CD4-positive, alpha-beta T cell (primary cell): ENCODE results near the gene DYNLT4. TPM values are rescaled to one million over a fixed set of nuclear protein-coding genes. Genes with fewer than 3 reads are reported as not detected.
A peak's percentile ranks its signal among the peaks of the same experiment; 100 is the strongest.
"Not testable (repeated sequence)": the region's sequence is repeated elsewhere in the genome, so short reads cannot be mapped to it uniquely, and the experiment has no call there.

Experiments used
- ATAC-seq: fragments of 200-7000 bp; cut with Tn5 transposase; one replicate; pipeline ENCODE4 v1.10.0; 2022; ENCODE audit warnings: mild to moderate bottlenecking; ENCODE audit not compliant: poor library complexity
- CTCF ChIA-PET: fragments of 350-600 bp; sonication (Branson Sonifier 250); formaldehyde crosslinking; loops from one replicate; lab custom pipeline; 2021; ENCODE audit warnings: antibody characterized with exemption, inconsistent platforms; lab: Charles Lee
- POLR2A ChIA-PET: fragments of 350-600 bp; sonication (Branson Sonifier 250); formaldehyde crosslinking; loops from one replicate; lab custom pipeline; 2021; ENCODE audit warnings: antibody characterized with exemption, inconsistent platforms; lab: Charles Lee
- DNase-seq, 14 experiments: peaks; one replicate each; pipeline ENCODE4 v3.0.0-alpha.2; 2013 to 2020; ENCODE audit warnings: mixed read lengths in 2 of 14
- H3K27ac ChIP-seq, 2 donors: one replicate each; pipeline versions ENCODE4 v1.5.1 to v1.7.0; 2013; ENCODE audit warnings: low read length in 2 of 2, low read depth in 1 of 2, mild to moderate bottlenecking in 1 of 2
- H3K27me3 ChIP-seq, 2 experiments: 1 replicate in 1 of 2; 2 replicates in 1 of 2; pipeline versions ENCODE4 v1.6.1 to v1.7.0; 2013; ENCODE audit warnings: low read length in 2 of 2, control low read depth in 1 of 2, mild to moderate bottlenecking in 1 of 2, moderate library complexity in 1 of 2; ENCODE audit not compliant: insufficient read depth in 2 of 2, control insufficient read depth in 1 of 2
- H3K36me3 ChIP-seq: one replicate; pipeline ENCODE4 v1.6.1; 2013; ENCODE audit warnings: low read length, control low read depth; ENCODE audit not compliant: insufficient read depth
- H3K4me1 ChIP-seq: one replicate; pipeline ENCODE4 v1.6.1; 2013; ENCODE audit warnings: low read length, control low read depth; ENCODE audit not compliant: insufficient read depth
- H3K4me3 ChIP-seq: one replicate; pipeline ENCODE4 v1.5.1; 2013; ENCODE audit warnings: mild to moderate bottlenecking, low read length, moderate library complexity
- H3K9me3 ChIP-seq, 2 experiments: 1 replicate in 1 of 2; 2 replicates in 1 of 2; pipeline versions ENCODE4 v1.6.1 to v1.7.0; 2013; ENCODE audit warnings: low read length in 2 of 2, mild to moderate bottlenecking in 2 of 2, control low read depth in 1 of 2, moderate library complexity in 1 of 2; ENCODE audit not compliant: control insufficient read depth in 1 of 2, insufficient read depth in 1 of 2
- H3K27ac Mint-ChIP-seq: one replicate; pipeline ENCODE4 v1.8.0; 2020; ENCODE audit warnings: mixed read lengths
- H3K27me3 Mint-ChIP-seq: one replicate; pipeline ENCODE4 v1.8.0; 2021; ENCODE audit warnings: mixed read lengths
- H3K36me3 Mint-ChIP-seq: one replicate; pipeline ENCODE4 v1.8.0; 2021; ENCODE audit warnings: low read depth, mixed read lengths
- H3K4me1 Mint-ChIP-seq: one replicate; pipeline ENCODE4 v1.8.0; 2021; ENCODE audit warnings: low read depth, mixed read lengths
- H3K4me3 Mint-ChIP-seq: one replicate; pipeline ENCODE4 v1.8.0; 2020; ENCODE audit warnings: mild to moderate bottlenecking, mixed read lengths
- H3K9me3 Mint-ChIP-seq: one replicate; pipeline ENCODE4 v1.8.0; 2020; ENCODE audit warnings: mixed read lengths
- intact Hi-C, 2 experiments: fragments of 100-400 bp; cut with DNase I in 1 of 2; cut with micrococcal nuclease in 1 of 2; formaldehyde crosslinking; loops; one replicate each; pipeline versions ENCODE4 v1.15.1 to v1.9.0; 2023 to 2025; cut with DNase I, micrococcal nuclease
- total RNA-seq, 174 experiments: library from RNA in 2 of 174; stranded (reverse) in 2 of 174; gene quantifications; one replicate each; pipeline ENCODE4 v1.2.3 and lab custom pipeline; 2021 to 2026
- TF ChIP-seq, protein P1 (sequence below): fragments of 200-600 bp; IDR thresholded peaks from one replicate; pipeline ENCODE4 v1.8.0; 2022; ENCODE audit warnings: antibody characterized with exemption, mild to moderate bottlenecking

Gene DYNLT4
- total RNA-seq, 2 experiments from 2014 or later: 1.8 to 2.1 TPM

DNA sequence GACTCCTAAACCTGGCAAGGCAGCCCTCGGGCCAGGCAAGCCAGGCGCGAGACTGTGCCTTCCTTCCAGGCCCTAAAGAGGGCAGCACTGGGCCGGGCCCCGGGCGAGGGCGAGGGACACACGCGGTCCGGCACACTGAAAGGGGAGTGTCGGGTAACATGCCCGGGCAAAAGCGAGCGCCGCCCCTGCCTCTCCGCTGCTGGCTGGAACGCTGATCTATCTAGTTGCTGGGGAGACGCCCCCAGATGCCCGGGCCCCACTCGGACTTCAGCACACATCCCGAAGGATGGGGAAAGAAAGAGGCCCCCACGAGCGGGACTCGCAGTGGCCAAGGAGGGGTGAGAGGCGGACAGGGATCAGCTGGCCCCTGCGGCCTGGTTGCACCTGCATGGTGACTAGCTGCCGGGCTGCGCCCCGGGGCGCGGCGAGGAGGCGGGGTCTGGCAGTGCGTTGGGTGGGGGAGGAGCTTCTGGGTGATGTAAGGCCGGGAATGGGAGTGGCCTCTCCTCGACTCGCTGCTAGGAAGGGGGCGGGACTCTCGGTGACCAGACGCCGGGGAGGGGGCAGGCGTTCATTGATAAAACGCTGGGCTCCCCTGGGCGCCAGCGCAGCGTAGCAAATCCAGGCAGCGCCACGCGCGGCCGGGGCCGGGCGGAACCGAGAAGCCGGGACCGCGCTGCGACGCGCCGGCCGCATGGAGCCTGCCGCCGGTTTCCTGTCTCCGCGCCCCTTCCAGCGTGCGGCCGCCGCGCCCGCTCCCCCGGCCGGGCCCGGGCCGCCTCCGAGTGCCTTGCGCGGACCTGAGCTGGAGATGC, 7.2 kb downstream of the DYNLT4 start, which contains the start of gene PLK3:
TSS of gene PLK3 (plus strand) at position 608 of the 815 bp plus-strand sequence. CDS start at position 695, 87 bp downstream.
- TF ChIP-seq, protein P1, sequence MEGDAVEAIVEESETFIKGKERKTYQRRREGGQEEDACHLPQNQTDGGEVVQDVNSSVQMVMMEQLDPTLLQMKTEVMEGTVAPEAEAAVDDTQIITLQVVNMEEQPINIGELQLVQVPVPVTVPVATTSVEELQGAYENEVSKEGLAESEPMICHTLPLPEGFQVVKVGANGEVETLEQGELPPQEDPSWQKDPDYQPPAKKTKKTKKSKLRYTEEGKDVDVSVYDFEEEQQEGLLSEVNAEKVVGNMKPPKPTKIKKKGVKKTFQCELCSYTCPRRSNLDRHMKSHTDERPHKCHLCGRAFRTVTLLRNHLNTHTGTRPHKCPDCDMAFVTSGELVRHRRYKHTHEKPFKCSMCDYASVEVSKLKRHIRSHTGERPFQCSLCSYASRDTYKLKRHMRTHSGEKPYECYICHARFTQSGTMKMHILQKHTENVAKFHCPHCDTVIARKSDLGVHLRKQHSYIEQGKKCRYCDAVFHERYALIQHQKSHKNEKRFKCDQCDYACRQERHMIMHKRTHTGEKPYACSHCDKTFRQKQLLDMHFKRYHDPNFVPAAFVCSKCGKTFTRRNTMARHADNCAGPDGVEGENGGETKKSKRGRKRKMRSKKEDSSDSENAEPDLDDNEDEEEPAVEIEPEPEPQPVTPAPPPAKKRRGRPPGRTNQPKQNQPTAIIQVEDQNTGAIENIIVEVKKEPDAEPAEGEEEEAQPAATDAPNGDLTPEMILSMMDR: peak; percentile 79
- POLR2A ChIA-PET: interaction anchor here (0.6 to 16.3 kb wide), 29 partner anchors 10 to 887 kb away, joined by 3 to 599 read pairs (median 7); partner anchors contain the start of genes ARMH1, BEST4, BTBD19 and CCDC163

DNA sequence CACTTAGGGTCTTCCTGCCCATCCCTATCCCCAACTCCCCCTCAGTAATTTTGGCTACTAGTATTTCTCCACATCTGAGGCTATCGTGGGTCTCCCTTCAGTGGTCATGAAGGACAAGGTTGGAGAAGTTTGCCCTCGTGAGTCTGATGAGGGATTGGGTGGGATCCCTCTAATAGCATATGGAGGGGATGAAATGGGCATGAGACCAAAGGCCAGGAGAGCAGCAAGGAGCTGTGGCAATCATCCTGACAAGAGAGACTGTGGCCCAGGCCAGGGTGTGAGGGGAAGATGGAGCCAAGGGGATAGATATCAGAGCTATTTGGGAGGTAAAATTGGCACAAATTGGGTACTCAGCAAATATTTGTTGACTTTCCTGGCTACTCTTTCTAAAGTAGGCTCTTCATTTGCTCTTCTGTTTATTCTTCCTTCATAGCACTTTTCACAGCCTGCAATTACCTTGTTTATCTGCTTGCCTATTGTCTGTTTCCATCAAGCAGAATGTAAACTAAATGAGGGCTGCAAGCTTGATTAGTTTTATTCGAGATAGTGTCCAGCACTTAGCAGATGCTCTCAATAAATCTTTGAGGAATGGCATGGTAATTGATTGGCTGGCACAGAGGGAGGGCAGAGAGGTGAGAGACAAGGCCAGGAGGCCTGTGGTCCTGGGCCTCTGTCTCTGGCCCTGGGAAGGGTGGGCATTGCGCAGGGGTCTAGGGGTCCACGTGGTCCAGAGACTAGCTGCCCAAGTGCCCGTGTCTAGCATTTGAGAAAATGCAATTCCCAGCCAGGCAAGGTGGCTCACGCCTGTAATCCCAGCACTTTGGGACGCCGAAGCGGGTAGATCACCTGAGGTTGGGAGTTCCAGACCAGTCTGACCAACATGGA, 8.4 kb downstream of the DYNLT4 start:
- Mint-ChIP-seq H3K4me3 (no peak overlapping the region), H3K27me3 (no peaks in the 10 kb centered on the region)

More for the DNA sequence above, 7.2 kb downstream of the DYNLT4 start, which contains the start of gene PLK3:
- H3K27ac Mint-ChIP-seq: peak within 1 kb of the TSS; percentile 86
- ATAC-seq: peak; percentile 77
- peaks cover 30% of the 10 kb centered on the region for H3K36me3 ChIP-seq
- no peaks in the 10 kb centered on the region for H3K27me3 ChIP-seq
- no peaks in the 10 kb centered on the region for H3K27me3 Mint-ChIP-seq
- H3K9me3 ChIP-seq: no peaks in the 10 kb centered on the region
- intact Hi-C loops: loop anchor here (2.0 to 10.0 kb wide), 8 partner anchors 13 to 785 kb away; partner anchors contain the start of genes NASP (in 2 of the 2), EIF2B3 (in 1 of the 2), HECTD3 (in 1 of the 2) and UROD (in 1 of the 2)
- DNase-seq: peak; percentile 97 to 100 (median 98)
- peaks cover 51% of the 10 kb centered on the region for H3K36me3 Mint-ChIP-seq
- CTCF ChIA-PET: interaction anchor here (0.5 to 2.5 kb wide), 18 partner anchors 10 to 869 kb away, joined by 3 to 49 read pairs (median 4); partner anchors contain the start of genes ARMH1, BEST4, BTBD19 and CCDC163
- peak within 1 kb of the TSS; percentile 99 for H3K4me3 Mint-ChIP-seq
- peak within 1 kb of the TSS; percentile 88 to 98 for H3K27ac ChIP-seq
- peaks cover 39% of the 10 kb centered on the region for H3K4me1 Mint-ChIP-seq
- H3K9me3 Mint-ChIP-seq: no peaks in the 10 kb centered on the region
- H3K4me3 ChIP-seq: peak within 1 kb of the TSS; percentile 99
- H3K4me1 ChIP-seq: peaks cover 48% of the 10 kb centered on the region

DNA sequence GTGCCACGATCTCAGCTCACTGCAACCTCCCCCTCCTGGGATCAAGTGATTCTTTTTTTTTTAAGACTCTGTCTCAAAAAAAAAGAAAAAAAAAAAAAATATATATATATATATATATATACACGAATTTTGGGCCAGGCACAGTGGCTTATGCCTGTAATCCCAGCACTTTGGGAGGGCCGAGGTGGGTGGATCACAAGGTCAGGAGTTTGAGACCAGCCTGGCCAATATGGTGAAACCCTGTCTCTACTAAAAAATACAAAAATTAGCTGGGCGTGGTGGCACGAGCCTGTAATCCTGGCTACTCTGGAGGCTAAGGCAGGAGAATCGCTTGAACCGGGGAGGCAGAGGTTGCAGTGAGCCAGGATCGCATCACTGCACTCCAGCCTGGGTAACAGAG, 9.3 kb downstream of the DYNLT4 start:
- Mint-ChIP-seq H3K36me3 (peaks cover 30% of the 10 kb centered on the region), H3K4me1 (peaks cover 30% of the 10 kb centered on the region), H3K27ac (peak overlapping the region; percentile 86)
- not testable (repeated sequence) for H3K4me3 Mint-ChIP-seq, DNase-seq, H3K4me3 ChIP-seq, ATAC-seq, H3K9me3 ChIP-seq, H3K27ac ChIP-seq, H3K27me3 Mint-ChIP-seq, H3K9me3 Mint-ChIP-seq, H3K27me3 ChIP-seq
- ChIA-PET CTCF (interaction anchor here (2.5 kb wide), 1 partner anchor 22 kb away, joined by 49 read pairs; no protein-coding TSS in a partner anchor), POLR2A (interaction anchor here (1.8 to 16.3 kb wide), 4 partner anchors 14 to 67 kb away, joined by 4 to 599 read pairs (median 216); partner anchors contain the start of genes BTBD19, RNU5D-1 and RPS8)
- peaks cover 11% of the 10 kb centered on the region for H3K36me3 ChIP-seq
- H3K4me1 ChIP-seq: peaks cover 27% of the 10 kb centered on the region
- intact Hi-C loops: loop anchor here in 1 of 2 experiments (2.0 to 10.0 kb wide), 3 partner anchors 37 to 407 kb away; partner anchors contain the start of gene ZSWIM5

More for the DNA sequence above, 8.4 kb downstream of the DYNLT4 start:
- intact Hi-C loops: loop anchor here in 1 of 2 experiments (2.0 to 10.0 kb wide), 3 partner anchors 36 to 406 kb away; partner anchors contain the start of gene ZSWIM5
- H3K27me3 ChIP-seq: no peaks in the 10 kb centered on the region
- Mint-ChIP-seq H3K36me3 (peaks cover 38% of the 10 kb centered on the region), H3K27ac (peak overlapping the region; percentile 86), H3K9me3 (no peaks in the 10 kb centered on the region), H3K4me1 (peaks cover 35% of the 10 kb centered on the region)
- no peak overlapping the region for H3K4me3 ChIP-seq
- peaks cover 35% of the 10 kb centered on the region for H3K4me1 ChIP-seq
- ChIA-PET CTCF (interaction anchor here (1.1 to 2.5 kb wide), 5 partner anchors 9 to 138 kb away, joined by 3 to 49 read pairs (median 14); partner anchors contain the start of gene RNU5D-1), POLR2A (interaction anchor here (0.6 to 16.3 kb wide), 5 partner anchors 9 to 187 kb away, joined by 3 to 599 read pairs (median 9); partner anchors contain the start of genes BTBD19, EIF2B3 and RNU5D-1)
- H3K36me3 ChIP-seq: peaks cover 19% of the 10 kb centered on the region
- no peak for ATAC-seq
- H3K9me3 ChIP-seq: no peaks in the 10 kb centered on the region
- peak overlapping the region in 1 of 2 donors; percentile 9 for H3K27ac ChIP-seq
- TF ChIP-seq, protein P1: no peak
- DNase-seq: peak in 3 of 14 experiments; percentile 5 to 48 (median 21)
